Measurements from ENCODE around the gene FAM98C. TPM values are rescaled to one million over a fixed set of nuclear protein-coding genes. Genes with fewer than 3 reads are reported as not detected.

The FAM98C gene
- total RNA-seq, 2 donors from 2014 or later: 21.8 to 25.8 TPM

DNA sequence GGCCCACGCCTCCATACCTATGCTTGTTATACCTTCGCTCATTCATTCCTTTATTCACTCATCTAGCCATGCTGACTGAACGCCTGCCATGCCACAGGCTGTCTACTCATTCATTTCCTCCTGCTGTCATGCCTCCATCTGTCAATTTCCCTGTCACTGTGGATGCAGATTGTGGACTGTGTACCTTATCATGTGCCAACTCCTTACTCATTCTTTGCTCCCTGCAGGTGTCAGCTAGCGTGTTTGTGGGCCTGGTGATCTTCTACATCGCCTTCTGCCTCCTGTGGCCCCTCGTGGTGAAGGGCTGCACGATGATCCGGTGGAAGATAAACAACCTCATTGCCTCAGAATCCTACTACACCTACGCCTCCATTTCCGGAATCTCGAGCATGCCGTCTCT is 32.6 kb upstream of the FAM98C start:
- H3K4me3 Mint-ChIP-seq: no peak overlapping the region
- peaks cover 8% of the 10 kb centered on the region for H3K36me3 Mint-ChIP-seq
- H3K4me1 Mint-ChIP-seq (ENCODE audit: low read depth in 2 of 2): peaks cover 10 to 13% of the 10 kb centered on the region in 2 donors
- ATAC-seq (no peak), DNase-seq (ENCODE audit: low spot score) (no peak)
- H3K9me3 Mint-ChIP-seq: no peaks in the 10 kb centered on the region
- H3K27ac Mint-ChIP-seq: no peak overlapping the region
- H3K27me3 Mint-ChIP-seq: peaks cover 7 to 9% of the 10 kb centered on the region in 2 donors

DNA sequence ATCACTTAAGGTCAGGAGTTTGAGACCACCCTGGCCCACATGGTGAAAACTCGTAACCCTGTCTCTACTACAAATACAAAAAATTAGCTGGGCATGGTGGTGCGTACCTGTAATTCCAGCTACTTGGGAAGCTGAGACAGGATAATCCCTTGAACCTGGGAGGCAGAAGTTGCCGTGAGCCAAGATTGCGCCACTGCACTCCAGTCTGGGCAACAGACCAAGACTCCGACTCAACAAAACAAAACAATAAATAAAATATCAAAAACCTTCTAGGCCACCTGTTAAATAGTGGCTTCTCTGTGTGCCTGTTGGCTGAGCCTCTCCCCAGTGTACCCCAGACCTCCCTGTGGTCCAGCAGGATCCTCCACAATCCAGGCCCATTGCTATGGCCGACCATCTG is 31.8 kb upstream of the FAM98C start:
- peaks cover 7% of the 10 kb centered on the region in 2 donors for H3K27me3 Mint-ChIP-seq
- no peak overlapping the region for H3K27ac Mint-ChIP-seq
- ATAC-seq (no peak), DNase-seq (ENCODE audit: low spot score) (no peak)
- no peaks in the 10 kb centered on the region for H3K9me3 Mint-ChIP-seq
- no peak overlapping the region for H3K4me3 Mint-ChIP-seq
- H3K36me3 Mint-ChIP-seq: peaks cover 9% of the 10 kb centered on the region
- H3K4me1 Mint-ChIP-seq (ENCODE audit: low read depth in 2 of 2): peaks cover 18 to 21% of the 10 kb centered on the region in 2 donors

DNA sequence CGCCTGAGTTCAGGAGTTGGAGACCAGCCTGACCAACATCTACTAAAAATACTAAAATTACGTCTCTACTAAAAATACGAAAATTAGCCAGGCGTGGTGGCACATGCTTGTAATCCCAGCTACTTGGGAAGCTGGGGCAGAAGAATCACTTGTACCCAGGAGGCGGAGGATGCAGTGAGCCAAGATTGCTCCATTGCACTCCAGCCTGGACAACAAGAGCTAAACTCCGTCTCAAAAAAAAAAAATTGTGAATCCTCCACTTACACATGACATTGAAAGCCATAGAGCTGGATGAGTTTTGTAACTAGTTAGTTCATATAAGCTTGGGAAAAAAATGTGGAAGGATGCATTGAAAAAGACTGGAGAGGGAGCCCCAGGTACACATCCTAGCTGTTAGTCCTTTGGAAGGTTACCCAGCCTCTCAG is 29.0 kb upstream of the FAM98C start:
- H3K9me3 Mint-ChIP-seq: no peaks in the 10 kb centered on the region
- H3K4me1 Mint-ChIP-seq (ENCODE audit: low read depth in 2 of 2): peaks cover 27 to 30% of the 10 kb centered on the region in 2 donors
- peaks cover 9% of the 10 kb centered on the region for H3K36me3 Mint-ChIP-seq
- peak overlapping the region; percentile 99 for H3K4me3 Mint-ChIP-seq
- peak overlapping the region; percentile 95 to 98 for H3K27ac Mint-ChIP-seq
- ATAC-seq (no peak), DNase-seq (ENCODE audit: low spot score) (no peak)
- H3K27me3 Mint-ChIP-seq: peaks cover 4 to 7% of the 10 kb centered on the region in 2 donors

DNA sequence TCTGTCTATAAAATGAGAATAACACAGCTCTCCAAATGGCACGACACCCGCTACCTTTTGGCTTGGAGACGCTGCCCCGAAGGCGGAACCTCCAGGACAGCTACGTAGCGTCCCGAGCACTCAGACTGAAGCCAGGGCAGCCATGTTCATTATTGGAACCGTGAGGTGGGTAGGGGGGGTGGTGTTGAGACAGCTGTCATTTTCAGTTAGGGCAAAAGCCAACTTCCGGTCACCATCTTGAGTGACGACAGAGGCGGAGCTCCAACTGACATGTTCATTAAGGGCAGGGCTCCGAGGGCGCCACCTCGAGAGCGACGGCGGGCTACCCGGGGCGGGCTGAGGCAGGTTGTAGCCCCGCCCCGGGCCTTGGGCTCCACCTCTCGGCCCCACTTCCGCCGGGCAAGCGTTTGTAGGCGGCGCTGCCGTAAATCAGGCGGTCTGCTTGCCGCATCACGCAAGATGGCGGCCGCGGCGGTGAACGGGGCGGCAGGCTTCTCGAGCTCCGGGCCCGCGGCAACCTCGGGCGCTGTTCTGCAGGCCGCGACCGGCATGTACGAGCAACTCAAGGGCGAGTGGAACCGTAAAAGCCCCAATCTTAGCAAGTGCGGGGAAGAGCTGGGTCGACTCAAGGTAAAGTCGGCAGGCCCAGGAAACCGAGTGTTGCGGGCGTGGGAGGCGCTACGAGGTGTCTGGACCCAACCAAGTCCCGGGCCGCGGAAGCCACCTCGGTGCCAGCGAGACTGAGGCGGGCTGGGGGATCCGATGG is 28.4 kb upstream of the FAM98C start, which contains the start of gene PSMD8:
PSMD8 (plus strand) TSS at position 240 of the 766 bp plus-strand sequence; CDS start at position 271, 31 bp downstream.
- Mint-ChIP-seq H3K27me3 (peaks cover 4 to 7% of the 10 kb centered on the region in 2 donors), H3K27ac (peak within 1 kb of the TSS; percentile 95 to 98), H3K9me3 (no peaks in the 10 kb centered on the region), H3K4me1 (ENCODE audit: low read depth in 2 of 2) (peaks cover 30 to 33% of the 10 kb centered on the region in 2 donors), H3K36me3 (peaks cover 9% of the 10 kb centered on the region), H3K4me3 (peak within 1 kb of the TSS; percentile 99)
- peak; percentile 99 for ATAC-seq
- DNase-seq (ENCODE audit: low spot score): peak; percentile 99

DNA sequence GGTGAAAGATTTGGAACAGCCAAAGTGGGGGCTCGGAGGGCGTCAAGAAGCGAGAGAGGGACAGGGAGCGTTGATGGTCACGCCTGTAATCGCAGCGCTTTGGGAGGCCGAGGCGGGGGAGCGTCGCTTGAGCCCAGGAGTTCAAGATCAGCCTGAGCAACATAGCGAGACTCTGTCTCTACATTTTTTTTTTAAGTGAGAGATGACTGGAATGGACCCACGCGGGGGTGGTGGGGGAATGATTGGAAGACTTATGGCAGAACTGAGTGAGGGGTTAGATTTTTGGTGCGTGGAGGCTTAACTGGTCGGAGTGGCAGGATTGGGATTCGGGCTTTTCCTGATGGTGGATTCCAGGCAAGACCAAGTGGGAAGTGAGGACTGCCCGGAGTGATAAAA is 27.8 kb upstream of the FAM98C start:
- no peaks in the 10 kb centered on the region for H3K9me3 Mint-ChIP-seq
- H3K36me3 Mint-ChIP-seq: peaks cover 9% of the 10 kb centered on the region
- ATAC-seq (no peak), DNase-seq (ENCODE audit: low spot score) (no peak)
- peak overlapping the region; percentile 99 for H3K4me3 Mint-ChIP-seq
- H3K27ac Mint-ChIP-seq: peak overlapping the region; percentile 95 to 98
- H3K4me1 Mint-ChIP-seq (ENCODE audit: low read depth in 2 of 2): peaks cover 30 to 34% of the 10 kb centered on the region in 2 donors
- H3K27me3 Mint-ChIP-seq: peaks cover 4 to 7% of the 10 kb centered on the region in 2 donors

DNA sequence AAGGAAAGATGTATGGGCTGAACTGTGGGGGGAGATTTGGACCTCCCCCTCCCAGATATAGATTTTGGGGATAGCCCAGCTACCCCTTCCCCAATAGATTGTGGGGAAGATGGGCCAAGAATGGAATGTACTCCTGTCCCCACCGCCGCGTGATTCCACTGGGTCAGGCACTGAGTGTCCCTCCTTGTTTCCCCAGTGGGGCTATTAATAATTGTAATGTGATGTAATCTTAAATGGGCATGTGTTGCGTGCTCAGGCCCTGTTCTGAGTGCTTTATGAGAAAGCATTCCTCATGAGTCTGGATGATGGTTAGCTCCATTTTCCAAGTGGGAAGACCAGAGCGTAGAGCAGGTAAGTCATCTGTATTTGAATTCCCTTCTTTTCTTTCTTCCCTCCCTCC is 27.1 kb upstream of the FAM98C start:
- H3K9me3 Mint-ChIP-seq: no peaks in the 10 kb centered on the region
- peaks cover 9% of the 10 kb centered on the region for H3K36me3 Mint-ChIP-seq
- H3K27me3 Mint-ChIP-seq: peaks cover 0 to under 1% of the 10 kb centered on the region in 2 donors
- peaks cover 30 to 34% of the 10 kb centered on the region in 2 donors for H3K4me1 Mint-ChIP-seq (ENCODE audit: low read depth in 2 of 2)
- DNase-seq (ENCODE audit: low spot score) (no peak), ATAC-seq (no peak)
- peak overlapping the region; percentile 99 for H3K4me3 Mint-ChIP-seq
- H3K27ac Mint-ChIP-seq: peak overlapping the region; percentile 95 to 98

DNA sequence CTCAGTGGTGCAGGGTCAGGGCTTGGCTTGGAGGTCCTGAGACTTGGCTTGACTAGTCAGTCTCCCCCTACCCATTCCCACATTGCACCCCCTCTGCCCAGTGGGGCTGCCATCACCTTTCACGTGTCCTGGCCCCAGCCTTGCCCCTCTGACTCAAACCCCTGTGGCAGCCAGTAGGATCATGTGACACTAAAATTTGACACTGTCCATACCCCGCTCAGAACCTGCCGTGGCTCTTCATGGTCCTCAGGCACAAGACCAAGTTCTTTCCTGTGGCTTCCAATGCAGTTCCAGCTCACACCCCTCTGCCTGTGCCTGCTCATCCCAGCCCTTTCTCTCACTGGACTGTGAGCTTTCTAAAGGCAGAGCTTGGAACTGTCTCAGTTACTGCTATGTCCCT is 26.3 kb upstream of the FAM98C start:
- Mint-ChIP-seq H3K27me3 (no peaks in the 10 kb centered on the region), H3K4me3 (peak overlapping the region; percentile 99), H3K4me1 (ENCODE audit: low read depth in 2 of 2) (peaks cover 30 to 34% of the 10 kb centered on the region in 2 donors), H3K9me3 (no peaks in the 10 kb centered on the region), H3K27ac (peak overlapping the region in 1 of 2 donors; percentile 79), H3K36me3 (peaks cover 12% of the 10 kb centered on the region)
- no peak for ATAC-seq
- DNase-seq (ENCODE audit: low spot score): no peak

DNA sequence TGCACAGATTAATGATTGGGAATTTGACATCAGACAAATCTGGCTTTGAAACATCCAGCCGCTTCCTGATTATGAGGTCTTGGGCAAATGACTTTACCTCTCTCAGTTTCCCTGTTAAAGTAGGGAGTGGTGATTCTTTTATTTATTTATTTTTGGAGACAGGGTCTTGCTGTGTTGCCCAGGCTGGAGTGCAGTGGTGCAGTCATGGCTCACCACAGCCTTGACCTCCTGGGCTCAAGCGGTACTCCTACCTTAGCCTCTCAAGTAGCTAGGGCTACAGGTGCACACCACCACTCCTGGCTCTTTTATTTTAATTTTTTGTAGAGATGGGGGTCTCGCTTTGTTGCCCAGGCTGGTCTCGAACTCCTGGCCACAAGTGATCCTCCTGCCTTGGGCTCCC is 25.8 kb upstream of the FAM98C start:
- peak overlapping the region in 1 of 2 donors; percentile 79 for H3K27ac Mint-ChIP-seq
- DNase-seq (ENCODE audit: low spot score) (no peak), ATAC-seq (no peak)
- H3K4me3 Mint-ChIP-seq: peak overlapping the region; percentile 99
- peaks cover 30 to 34% of the 10 kb centered on the region in 2 donors for H3K4me1 Mint-ChIP-seq (ENCODE audit: low read depth in 2 of 2)
- no peaks in the 10 kb centered on the region for H3K27me3 Mint-ChIP-seq
- H3K36me3 Mint-ChIP-seq: peaks cover 17% of the 10 kb centered on the region
- H3K9me3 Mint-ChIP-seq: no peaks in the 10 kb centered on the region

DNA sequence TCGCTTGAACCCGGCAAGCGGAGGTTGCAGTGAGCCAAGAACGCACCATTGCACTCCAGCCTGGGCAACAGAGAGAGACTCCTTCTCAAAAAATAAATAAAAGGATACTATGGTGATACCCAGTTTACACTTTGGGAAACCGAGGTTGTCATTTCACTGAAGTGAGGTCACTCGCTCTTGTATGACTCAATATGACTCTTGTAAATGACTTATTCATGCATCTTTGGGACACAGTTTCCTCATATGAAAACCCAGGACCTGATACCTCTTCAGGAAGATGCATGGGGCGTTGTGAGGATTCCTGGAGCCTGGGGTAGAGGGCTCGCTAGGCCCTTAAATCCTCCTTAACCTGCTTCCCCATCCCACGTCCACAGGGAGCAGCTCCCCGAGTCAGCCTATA is 24.0 kb upstream of the FAM98C start:
- ATAC-seq: no peak
- no peak overlapping the region for H3K4me3 Mint-ChIP-seq
- peaks cover 30 to 34% of the 10 kb centered on the region in 2 donors for H3K4me1 Mint-ChIP-seq (ENCODE audit: low read depth in 2 of 2)
- no peak overlapping the region for H3K27ac Mint-ChIP-seq
- no peak for DNase-seq (ENCODE audit: low spot score)
- H3K9me3 Mint-ChIP-seq: no peaks in the 10 kb centered on the region
- H3K27me3 Mint-ChIP-seq: no peaks in the 10 kb centered on the region
- peaks cover 26% of the 10 kb centered on the region for H3K36me3 Mint-ChIP-seq

DNA sequence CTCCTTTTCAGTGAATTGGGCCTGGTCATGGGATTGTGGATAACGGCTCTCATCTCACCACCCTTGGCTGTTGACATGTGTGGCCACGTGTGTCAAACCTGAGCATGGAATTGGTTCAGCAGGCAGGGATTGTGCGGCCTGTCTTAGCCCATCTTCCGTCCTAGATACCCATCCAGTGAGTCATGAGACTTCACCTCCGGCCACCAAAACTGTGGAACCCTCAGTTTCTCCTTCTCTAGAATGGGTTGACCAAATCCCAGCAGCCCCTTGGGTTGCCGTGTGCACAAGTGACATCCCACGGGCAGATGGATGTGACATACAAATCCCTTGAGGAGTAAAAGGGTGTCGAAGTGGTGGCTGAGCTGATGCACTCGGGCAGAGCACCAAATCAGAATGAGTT is 21.8 kb upstream of the FAM98C start:
- Mint-ChIP-seq H3K27me3 (no peaks in the 10 kb centered on the region), H3K4me3 (no peak overlapping the region), H3K36me3 (peaks cover 17% of the 10 kb centered on the region), H3K4me1 (ENCODE audit: low read depth in 2 of 2) (peaks cover 8 to 15% of the 10 kb centered on the region in 2 donors), H3K9me3 (no peaks in the 10 kb centered on the region), H3K27ac (no peak overlapping the region)
- no peak for ATAC-seq
- no peak for DNase-seq (ENCODE audit: low spot score)

DNA sequence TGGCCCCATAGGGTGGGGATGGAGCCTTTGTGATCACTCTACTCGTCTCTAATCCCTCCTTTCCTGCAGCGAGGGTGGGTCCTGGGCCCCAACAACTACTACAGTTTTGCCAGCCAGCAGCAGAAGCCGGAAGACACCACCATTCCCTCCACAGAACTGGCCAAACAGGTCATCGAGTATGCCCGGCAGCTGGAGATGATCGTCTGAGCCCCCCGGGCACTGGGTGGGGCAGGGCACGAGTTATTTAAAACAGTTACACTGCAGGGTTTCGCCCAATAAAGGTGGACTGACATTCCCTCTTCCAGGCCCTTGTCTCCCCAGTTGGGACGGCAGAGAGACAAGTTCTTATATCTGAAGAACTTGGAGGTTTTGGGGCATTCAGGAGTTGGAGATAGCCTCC is 19.7 kb upstream of the FAM98C start:
- DNase-seq (ENCODE audit: low spot score) (no peak), ATAC-seq (no peak)
- H3K27me3 Mint-ChIP-seq: peaks cover 4 to 7% of the 10 kb centered on the region in 2 donors
- peaks cover 17% of the 10 kb centered on the region for H3K36me3 Mint-ChIP-seq
- no peak overlapping the region for H3K4me3 Mint-ChIP-seq
- no peak overlapping the region for H3K27ac Mint-ChIP-seq
- H3K4me1 Mint-ChIP-seq (ENCODE audit: low read depth in 2 of 2): peaks cover 11 to 17% of the 10 kb centered on the region in 2 donors
- H3K9me3 Mint-ChIP-seq: no peaks in the 10 kb centered on the region

DNA sequence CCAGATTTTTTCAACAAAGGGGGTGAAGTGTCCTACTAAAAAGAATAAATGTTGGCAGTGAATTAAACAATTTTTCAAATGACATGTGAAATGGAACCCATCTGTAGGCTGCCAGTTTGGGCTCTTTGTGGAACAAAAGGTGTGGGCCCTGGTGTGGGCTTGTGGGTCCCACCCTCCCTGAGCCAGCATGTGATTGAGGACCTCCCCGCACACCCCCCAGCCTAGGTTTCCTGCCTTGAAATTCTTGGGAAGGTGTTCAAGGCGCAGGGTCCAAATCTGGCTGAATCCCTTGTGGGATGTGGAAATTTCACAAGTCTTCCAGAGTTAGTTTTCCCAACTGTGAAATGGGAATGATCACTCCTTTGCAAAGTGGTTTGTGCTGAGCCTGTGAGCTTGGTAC is 19.1 kb upstream of the FAM98C start:
- no peaks in the 10 kb centered on the region for H3K9me3 Mint-ChIP-seq
- no peak overlapping the region for H3K27ac Mint-ChIP-seq
- peaks cover 12 to 18% of the 10 kb centered on the region in 2 donors for H3K4me1 Mint-ChIP-seq (ENCODE audit: low read depth in 2 of 2)
- peaks cover 6 to 8% of the 10 kb centered on the region in 2 donors for H3K27me3 Mint-ChIP-seq
- ATAC-seq (no peak), DNase-seq (ENCODE audit: low spot score) (no peak)
- no peak overlapping the region for H3K4me3 Mint-ChIP-seq
- H3K36me3 Mint-ChIP-seq: peaks cover 17% of the 10 kb centered on the region

DNA sequence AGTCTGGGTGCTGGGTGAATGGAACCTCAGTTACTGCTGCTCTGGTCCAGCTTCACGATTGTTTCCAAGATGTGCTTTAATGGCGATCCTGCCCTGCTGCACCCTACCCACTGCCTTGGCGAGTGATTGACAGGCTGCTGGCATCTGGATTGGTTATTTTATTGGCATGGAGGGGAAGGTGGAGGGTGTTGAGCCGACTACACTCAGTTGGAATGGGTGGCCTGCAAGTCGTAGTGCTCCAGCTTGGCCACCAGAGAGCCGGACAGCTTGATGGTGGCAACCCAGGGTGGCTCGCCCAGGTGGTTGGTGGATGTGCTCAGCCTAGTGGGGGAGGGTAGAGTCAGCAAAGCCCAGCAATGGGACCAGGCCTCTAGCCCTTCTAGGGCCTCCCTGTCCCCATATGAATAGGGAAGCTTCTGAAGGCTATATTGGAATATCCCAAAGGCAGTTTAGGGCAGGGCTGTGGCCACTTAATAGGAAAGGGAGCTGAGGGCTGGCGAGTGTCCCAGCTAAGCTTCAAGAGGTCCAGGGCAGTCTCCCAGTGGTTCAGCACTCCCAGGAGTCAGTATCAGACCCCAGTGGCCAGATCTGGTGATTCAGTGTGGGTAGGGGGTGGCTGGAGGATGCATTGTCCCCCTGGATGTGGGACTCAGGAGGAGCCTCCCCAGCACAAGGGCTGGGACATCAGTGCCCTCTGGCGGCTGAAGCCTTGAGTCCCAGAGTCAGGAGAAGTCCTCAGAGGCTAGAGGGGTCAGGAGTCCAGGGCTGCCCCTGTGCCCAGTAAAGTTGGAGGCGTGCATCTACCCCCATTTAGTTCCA is 18.5 kb upstream of the FAM98C start:
- H3K4me3 Mint-ChIP-seq: no peak overlapping the region
- ATAC-seq (no peak), DNase-seq (ENCODE audit: low spot score) (no peak)
- H3K9me3 Mint-ChIP-seq: no peaks in the 10 kb centered on the region
- H3K27me3 Mint-ChIP-seq: peaks cover 6 to 8% of the 10 kb centered on the region in 2 donors
- no peak overlapping the region for H3K27ac Mint-ChIP-seq
- peaks cover 17% of the 10 kb centered on the region for H3K36me3 Mint-ChIP-seq
- H3K4me1 Mint-ChIP-seq (ENCODE audit: low read depth in 2 of 2): peaks cover 13 to 14% of the 10 kb centered on the region in 2 donors
